Measurements from ENCODE around the gene SMDT1.
"Not testable (repeated sequence)": the region's sequence is repeated elsewhere in the genome, so short reads cannot be mapped to it uniquely, and the experiment has no call there.

SMDT1 gene

DNA sequence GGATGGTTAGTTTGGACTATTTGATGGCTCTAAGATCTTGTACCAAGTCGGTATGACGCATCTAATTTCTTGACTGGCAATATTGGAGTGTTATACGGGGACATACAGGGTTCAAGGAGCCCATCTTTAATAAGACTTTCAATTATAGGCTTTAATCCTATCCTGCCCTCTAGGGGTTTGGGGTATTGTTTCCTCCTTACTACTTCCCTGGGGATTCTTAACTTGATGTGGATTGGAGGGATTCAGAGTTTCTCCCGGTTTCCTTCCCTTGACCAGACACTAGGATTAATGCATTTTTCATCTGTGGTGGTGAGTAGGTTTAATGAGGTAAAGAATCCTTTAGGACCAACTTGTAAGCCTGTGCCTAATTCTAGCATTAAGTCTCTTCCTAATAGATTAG is 32.3 kb downstream of the SMDT1 start:
- DNase-seq (ENCODE audit: low read depth in 2 of 2) = no peak

DNA sequence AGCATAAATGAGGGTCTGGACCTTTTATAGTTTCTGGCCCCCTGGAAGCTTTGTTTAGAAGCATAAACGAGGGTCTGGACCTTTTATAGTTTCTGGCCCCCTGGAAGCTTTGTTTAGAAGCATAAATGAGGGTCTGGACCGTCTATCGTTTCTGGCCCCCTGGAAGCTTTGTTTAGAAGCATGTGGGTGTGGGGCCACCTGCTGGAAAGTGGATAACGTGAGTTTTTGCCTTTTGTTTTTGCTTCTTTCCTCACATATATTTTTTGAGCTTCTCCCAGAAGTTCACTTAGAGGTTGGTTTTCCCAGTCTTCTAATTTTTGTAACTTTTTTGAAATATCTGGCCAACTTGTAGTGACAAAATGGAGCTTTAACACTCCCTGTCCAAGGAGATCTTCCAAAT is 33.3 kb downstream of the SMDT1 start:
- DNase-seq (ENCODE audit: low read depth in 2 of 2) = not testable (repeated sequence)

DNA sequence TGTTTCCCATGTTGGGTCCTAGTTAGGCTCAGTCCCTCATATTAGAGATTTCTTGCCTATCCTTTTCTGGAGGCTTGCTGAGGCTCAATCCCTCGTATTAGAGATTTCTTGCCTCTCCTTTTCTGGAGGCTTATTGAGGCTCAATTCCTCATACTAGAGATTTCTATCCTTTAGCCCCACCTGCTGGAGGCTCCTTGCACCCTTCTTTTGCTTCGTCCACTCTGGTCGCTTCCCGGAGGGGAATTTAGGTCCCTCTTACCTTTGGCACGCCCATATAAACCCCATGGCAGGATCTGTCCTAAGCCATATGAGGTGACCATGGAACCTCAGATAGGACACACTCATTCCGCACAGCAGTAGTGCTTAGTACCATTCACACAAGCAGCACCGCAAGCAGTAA is 35.2 kb downstream of the SMDT1 start:
- no peak for DNase-seq (ENCODE audit: low read depth in 2 of 2)

DNA sequence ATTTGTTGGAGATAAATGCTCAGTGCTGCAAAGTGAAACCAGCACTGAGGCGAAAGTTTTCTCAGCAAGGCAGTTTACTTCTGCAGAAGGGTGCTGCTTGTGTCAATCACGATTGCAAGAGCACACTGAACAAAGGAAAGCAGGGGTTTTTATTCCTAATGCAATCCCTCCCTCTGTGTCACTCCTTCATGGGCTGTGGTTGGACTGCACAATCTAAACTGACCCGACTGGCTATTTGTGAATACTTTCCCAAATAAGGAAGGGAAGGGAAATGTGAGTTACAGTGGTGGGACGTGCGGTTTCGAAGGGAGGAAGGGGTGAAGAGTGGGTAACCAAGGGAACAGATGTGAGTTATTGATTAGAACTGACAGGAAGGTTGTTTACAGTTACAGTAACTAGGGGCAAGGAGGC is 35.9 kb downstream of the SMDT1 start:
- not testable (repeated sequence) for DNase-seq (ENCODE audit: low read depth in 2 of 2)

DNA sequence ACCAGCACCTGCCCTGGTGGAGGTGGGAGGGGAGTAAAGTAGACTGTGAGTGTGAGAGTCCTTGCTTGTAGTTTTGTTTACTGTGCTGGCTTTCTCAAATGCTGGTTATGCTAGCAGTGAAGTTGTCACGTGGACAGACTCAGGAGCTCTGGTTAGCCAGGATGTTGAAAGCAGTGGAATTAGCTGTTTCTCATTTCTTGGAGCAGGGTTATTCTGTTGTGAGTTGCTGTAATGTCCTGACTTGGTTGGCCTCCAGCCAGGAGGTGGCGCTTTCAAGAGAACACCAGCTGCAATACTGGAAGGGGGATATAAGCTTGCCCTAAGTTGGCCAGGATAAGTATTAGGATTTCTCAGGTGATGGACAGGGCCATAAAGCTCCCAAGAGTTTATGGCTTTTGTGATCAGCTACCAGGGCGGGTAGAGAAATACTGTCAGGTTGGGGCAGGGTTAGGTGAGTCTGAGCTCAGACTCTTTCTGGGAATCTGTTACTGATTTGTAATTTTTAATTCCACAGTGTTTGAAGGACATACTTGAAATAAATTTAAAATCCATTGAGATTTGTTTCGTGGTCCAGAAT is 37.4 kb downstream of the SMDT1 start:
- DNase-seq (ENCODE audit: low read depth in 2 of 2) = no peak

DNA sequence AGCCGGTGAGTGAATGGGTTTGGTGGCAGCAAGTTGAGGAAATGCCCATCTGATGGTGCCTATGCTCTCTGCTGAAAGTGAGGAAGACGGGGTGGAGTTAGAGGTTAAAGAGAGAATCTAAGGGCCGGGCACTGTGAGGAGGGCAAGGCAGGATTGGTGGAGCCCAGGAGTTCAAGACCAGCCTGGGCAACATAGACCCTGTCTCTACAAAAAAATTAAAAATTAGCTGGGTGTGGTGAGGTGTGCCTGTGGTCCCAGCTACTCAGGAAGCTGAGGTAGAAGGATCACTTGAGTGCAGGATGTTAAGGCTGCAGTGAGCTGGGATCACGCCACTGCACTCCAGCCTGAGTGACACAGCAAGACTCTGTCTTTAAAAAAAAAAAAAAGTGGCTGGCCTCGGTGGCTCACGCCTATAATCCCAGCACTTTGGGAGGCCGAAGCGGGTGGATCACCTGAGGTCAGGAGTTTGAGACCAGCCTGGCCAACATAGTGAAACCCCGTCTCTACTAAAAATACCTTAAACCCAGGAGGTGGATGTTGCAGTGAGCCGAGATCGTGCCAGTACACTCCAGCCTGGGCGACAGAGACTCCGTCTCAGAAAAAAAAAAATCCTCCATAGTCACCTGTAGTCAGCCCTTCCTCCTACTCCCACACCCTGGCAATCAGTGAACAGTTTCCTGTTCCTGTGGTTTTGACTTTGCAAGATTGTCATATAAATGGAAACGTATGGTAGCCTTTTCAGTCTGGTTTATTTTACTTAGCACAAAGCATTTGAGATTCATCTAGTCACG is 40.9 kb downstream of the SMDT1 start:
- peak in 1 of 2 donors; percentile 22 for DNase-seq (ENCODE audit: low read depth in 2 of 2)

DNA sequence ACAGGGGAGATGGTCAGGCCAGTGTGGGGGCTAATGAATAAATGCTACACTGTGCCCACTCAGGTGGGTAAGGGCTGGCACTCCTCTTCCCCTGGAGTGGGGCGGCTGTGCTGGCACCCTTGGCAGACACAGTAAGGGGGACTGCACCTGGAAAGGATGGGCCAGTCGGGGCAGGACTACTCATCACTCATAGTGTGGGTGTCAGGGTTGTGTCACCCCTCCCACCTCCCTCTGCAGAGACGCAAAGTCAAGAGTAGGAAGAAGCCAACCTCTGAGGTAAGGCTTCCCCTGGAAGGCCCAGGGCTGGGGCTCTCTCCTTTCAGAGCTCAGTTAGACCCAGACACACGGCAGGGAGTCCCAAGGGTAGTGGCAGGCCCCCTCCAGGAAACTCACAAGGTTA is 44.0 kb downstream of the SMDT1 start:
- DNase-seq (ENCODE audit: low read depth in 2 of 2) = not testable (repeated sequence)

DNA sequence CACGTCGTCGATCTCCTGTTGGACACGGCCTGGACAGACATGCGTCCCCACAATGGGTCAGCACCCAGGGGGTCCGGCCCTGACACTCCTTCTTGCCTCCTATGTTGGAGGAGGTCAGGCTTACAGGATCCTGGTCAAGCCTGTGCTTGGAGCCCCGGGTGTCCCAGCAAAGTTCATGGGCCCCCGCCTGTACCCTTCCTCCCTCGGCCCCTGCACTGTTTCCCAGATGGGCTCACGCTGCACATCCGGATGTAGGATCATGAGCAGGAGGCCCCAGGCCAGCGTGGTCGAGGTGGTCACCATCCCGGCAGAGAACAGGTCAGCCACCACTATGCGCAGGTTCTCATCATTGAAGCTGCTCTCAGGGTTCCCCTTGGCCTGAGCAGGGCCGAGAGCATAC is 48.1 kb downstream of the SMDT1 start:
- DNase-seq (ENCODE audit: low read depth in 2 of 2) = no peak

DNA sequence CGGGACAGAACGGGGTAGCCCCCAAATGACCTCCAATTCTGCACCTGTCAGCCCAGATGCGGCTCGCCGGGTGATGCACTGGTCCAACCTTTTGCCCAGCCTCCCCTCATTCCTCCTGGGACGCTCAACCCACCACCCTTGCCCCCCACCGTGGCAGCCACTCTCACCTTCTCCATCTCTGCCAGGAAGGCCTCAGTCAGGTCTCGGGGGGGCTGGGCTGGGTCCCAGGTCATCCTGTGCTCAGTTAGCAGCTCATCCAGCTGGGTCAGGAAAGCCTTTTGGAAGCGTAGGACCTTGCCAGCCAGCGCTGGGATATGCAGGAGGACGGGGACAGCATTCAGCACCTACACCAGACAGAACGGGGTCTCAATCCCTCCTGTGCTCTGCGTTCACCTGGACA is 48.5 kb downstream of the SMDT1 start:
- not testable (repeated sequence) for DNase-seq (ENCODE audit: low read depth in 2 of 2)

DNA sequence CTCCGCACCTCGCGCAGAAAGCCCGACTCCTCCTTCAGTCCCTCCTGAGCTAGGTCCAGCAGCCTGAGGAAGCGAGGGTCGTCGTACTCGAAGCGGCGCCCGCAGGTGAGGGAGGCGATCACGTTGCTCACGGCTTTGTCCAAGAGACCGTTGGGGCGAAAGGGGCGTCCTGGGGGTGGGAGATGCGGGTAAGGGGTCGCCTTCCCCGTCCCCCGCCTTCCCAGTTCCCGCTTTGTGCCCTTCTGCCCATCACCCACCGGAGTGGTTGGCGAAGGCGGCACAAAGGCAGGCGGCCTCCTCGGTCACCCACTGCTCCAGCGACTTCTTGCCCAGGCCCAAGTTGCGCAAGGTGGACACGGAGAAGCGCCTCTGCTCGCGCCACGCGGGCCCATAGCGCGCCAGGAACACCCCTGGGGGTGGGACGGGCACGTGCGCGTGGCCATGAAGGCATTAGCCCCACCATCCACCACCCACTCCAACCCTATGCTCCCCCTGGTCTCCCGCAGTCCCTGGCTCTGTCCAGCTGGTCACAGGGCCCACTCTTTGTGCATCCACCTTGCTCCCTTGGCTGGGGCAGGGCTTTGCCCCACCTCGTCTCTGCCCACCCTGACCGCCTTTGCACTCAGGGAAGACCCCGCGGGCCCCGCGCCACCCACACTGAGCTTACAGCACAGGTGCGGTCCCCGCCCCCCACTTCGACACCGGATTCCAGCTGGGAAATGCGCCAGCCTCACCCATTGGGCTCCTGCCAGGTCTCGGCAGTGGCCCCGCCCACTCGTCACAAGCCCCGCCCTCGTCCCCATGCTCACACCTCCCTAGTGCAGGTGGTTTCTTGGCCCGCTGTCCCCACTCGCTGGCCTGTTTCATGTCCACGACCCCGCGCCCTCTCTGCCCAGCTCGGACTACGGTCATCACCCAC is 49.5 kb downstream of the SMDT1 start:
- not testable (repeated sequence) for DNase-seq (ENCODE audit: low read depth in 2 of 2)

DNA sequence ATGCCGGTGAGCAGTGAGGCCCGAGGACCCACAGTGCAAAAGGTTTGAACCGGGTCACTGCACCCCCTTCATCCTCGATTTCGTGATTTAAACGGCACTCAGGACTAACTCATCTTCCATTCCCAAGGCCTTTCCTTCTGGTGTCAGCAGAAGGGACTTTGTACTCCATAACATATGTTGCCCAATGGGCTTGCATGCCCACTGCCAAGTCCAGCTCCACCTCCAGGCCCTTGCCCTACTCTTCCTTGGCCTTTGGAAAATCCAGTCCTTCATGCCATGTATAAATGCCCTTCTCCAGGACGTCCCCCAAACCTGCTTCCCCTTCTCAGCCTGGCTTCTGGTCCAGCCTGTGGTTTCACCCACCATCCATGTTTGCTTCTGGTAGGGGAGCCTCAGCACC is 50.7 kb downstream of the SMDT1 start:
- DNase-seq (ENCODE audit: low read depth in 2 of 2) = not testable (repeated sequence)

DNA sequence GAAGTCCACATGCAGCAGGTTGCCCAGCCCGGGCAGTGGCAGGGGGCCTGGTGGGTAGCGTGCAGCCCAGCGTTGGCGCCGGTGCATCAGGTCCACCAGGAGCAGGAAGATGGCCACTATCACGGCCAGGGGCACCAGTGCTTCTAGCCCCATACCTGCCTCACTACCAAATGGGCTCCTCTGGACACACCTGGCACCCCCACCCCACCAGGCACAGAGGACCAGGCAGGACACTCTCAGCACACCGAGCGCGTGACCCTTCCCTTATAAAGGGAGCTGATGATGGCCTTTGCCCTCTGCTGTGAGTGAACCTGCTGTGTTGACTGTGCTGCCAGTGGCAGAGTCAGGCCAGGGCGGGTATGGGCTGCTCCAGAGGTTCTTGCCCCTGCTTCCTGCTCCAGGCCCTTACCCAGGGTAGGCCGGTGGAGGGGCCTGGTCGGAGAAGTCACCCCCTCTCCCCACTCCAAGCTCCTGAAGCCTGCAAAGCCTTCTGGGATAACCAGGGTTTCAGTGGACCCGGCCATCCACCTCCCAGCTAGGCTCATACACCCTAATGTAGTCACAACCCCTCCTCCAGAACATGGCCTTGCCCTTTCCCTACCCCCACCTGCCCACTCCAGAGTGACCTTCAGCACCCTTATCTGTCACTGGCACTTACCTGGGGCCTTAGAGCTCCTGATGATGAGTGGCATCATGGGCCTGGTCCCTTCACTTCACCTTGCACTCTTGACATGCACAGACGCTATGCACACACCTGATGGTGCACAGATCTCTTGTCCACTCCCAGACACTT is 51.3 kb downstream of the SMDT1 start, which contains the start of gene CYP2D6:
TSS of gene CYP2D6 (minus strand) at position 172 of the 793 bp plus-strand sequence. CDS start at position 153, 19 bp downstream.
- not testable (repeated sequence) for DNase-seq (ENCODE audit: low read depth in 2 of 2)

DNA sequence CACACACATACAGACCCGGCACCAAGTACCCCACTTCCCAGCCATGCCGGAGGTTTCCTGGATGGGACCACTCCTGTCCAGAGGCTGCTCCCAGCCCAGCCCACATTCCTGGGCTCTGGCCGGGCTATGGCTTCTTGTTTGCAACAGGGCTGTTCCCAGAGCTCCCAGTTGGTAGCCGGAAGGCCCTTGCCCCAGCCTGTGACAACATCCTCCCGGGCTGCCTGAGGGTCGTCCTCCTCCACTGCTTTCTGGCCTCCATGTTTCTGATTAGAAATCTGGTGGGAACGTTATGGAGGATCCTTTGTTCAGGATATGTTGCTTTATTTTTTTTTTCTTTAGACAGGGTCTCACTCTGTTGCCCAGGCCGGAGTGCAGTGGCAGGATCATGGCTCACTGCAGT is 52.1 kb downstream of the SMDT1 start:
- no peak for DNase-seq (ENCODE audit: low read depth in 2 of 2)

DNA sequence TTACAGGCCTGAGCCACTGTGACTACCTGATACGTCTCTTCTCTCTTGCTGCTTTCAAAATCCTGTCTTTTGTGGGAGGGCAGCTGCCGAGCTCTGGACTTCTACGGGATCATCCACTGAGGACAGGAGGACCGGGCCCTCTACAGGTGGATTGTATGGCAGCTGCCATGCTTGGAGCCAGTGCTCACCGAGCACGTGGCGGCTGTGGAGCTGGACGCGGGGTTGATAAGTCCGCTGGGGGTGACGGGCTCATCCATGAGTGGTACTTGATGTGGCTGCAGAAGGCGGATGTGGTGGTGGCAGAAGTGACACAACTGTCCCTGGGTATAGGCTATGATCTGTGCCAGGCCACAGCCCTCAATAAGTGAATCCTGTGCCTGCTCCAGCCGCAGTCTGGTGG is 53.0 kb downstream of the SMDT1 start:
- DNase-seq (ENCODE audit: low read depth in 2 of 2) = no peak
